Kidney (tissue), 14 donors: Measurements from ENCODE around the gene CHRM2. TPM values are rescaled to one million over a fixed set of nuclear protein-coding genes. Genes with fewer than 3 reads are reported as not detected.

Experiments used
- DNase-seq, 5 donors: peaks; one replicate each; pipeline ENCODE4 v3.0.0-alpha.2; 2013 to 2020
- FAIRE-seq: peaks from 2 replicates; lab custom pipeline; 2012; peaks lifted over from hg19 to GRCh38; lab: Jason Lieb, UNC
- H3K27ac ChIP-seq, 2 donors: one replicate each; pipeline ENCODE4 v1.7.0; 2013; ENCODE audit warnings: low read depth in 2 of 2, low read length in 2 of 2, inconsistent platforms in 1 of 2
- H3K27me3 ChIP-seq: one replicate; pipeline ENCODE4 v1.7.1; 2013; ENCODE audit warnings: low read length, inconsistent platforms; ENCODE audit not compliant: control insufficient read depth, insufficient read depth
- H3K36me3 ChIP-seq, 3 donors: one replicate each; pipeline versions ENCODE4 v1.7.0 to v1.7.1; 2013; ENCODE audit warnings: low read length in 3 of 3, control low read depth in 1 of 3, inconsistent platforms in 1 of 3; ENCODE audit not compliant: insufficient read depth in 3 of 3, control insufficient read depth in 2 of 3
- H3K4me1 ChIP-seq, 3 donors: one replicate each; pipeline versions ENCODE4 v1.7.0 to v1.7.1; 2013; ENCODE audit warnings: low read length in 3 of 3, inconsistent platforms in 1 of 3, low read depth in 1 of 3; ENCODE audit not compliant: control insufficient read depth in 2 of 3, insufficient read depth in 2 of 3
- H3K4me3 ChIP-seq, 3 donors: one replicate each; pipeline versions ENCODE4 v1.7.0 to v1.8.1; 2013; ENCODE audit warnings: low read length in 3 of 3, control low read depth in 1 of 3, inconsistent platforms in 1 of 3
- H3K9ac ChIP-seq, 3 donors: one replicate each; pipeline versions ENCODE4 v1.7.0 to v1.7.1; 2013; ENCODE audit warnings: low read length in 3 of 3, control low read depth in 1 of 3, inconsistent platforms in 1 of 3
- H3K9me3 ChIP-seq, 3 donors: one replicate each; pipeline versions ENCODE4 v1.7.0 to v1.7.1; 2013; ENCODE audit warnings: low read length in 3 of 3, control low read depth in 1 of 3, inconsistent platforms in 1 of 3; ENCODE audit not compliant: control insufficient read depth in 2 of 3, insufficient read depth in 1 of 3
- CTCF ChIP-seq: IDR thresholded peaks from 3 replicates; pipeline ENCODE4 v1.5.1; 2012; ENCODE audit warnings: mild to moderate bottlenecking, moderate library complexity, borderline replicate concordance; ENCODE audit not compliant: insufficient read depth; ENCODE audit errors: extremely low read depth
- intact Hi-C: fragments of 100-400 bp; cut with DNase I; formaldehyde crosslinking; loops from one replicate; pipeline ENCODE4 v1.11.1; 2022
- polyA plus RNA-seq: library from polyadenylated mRNA; stranded (reverse); fragments of 350-450 nt; fragmentation: Illumina TruSeq; extraction: RNeasy Lipid Tissue Mini Kit (QIAGEN cat#74804); gene quantifications from one replicate; pipeline ENCODE4 v1.2.3, GENCODE V29; 2014; ENCODE audit warnings: low read depth, low replicate concordance; ENCODE audit not compliant: insufficient read depth
- total RNA-seq: library from RNA; stranded (reverse); fragmentation: NEBNext Ultra II Directional; extraction: Animal tissue kit (Norgen Biotek cat#: 25700); gene quantifications from one replicate; pipeline ENCODE4 v1.2.1, GENCODE V29; 2021
- donor health status: control.
- donor health status: control.
- donor health status: control.
- donor health status: control.
- donor health status: control.
- donor health status: DM: yes; HTN: yes; CAD: no.
- donor health status: Normal renal cell carcinoma (clear cell type).

Gene CHRM2
- total and polyA plus RNA-seq, 2 donors from 2014 or later = not detected

GRCh38 chr7:137038706-137039105, 170.3 kb downstream of the CHRM2 start:
- no peaks in the 10 kb centered on the region for H3K36me3 ChIP-seq
- intact Hi-C loops = no loop called here
- H3K4me3 ChIP-seq = no peak overlapping the region
- H3K27me3 ChIP-seq = no peaks in the 10 kb centered on the region
- FAIRE-seq = no peak
- no peak for TF ChIP-seq CTCF
- no peaks in the 10 kb centered on the region for H3K4me1 ChIP-seq
- DNase-seq = no peak
- H3K9ac ChIP-seq = no peak overlapping the region
- H3K9me3 ChIP-seq = no peaks in the 10 kb centered on the region
- no peak overlapping the region for H3K27ac ChIP-seq

- DNase-seq (no peak), FAIRE-seq (no peak)
- H3K9me3 ChIP-seq = no peaks in the 10 kb centered on the region
- no peak overlapping the region for H3K27ac ChIP-seq
- TF ChIP-seq CTCF = no peak
- H3K4me3 ChIP-seq = no peak overlapping the region
- intact Hi-C loops = no loop called here
- no peaks in the 10 kb centered on the region for H3K36me3 ChIP-seq
- no peak overlapping the region for H3K9ac ChIP-seq
- H3K4me1 ChIP-seq = no peaks in the 10 kb centered on the region
- H3K27me3 ChIP-seq = no peaks in the 10 kb centered on the region
Observed at GRCh38 chr7:137040745-137041144, 172.3 kb downstream of the CHRM2 start.

- intact Hi-C loops = no loop called here
- Histone ChIP-seq H3K4me3 (no peak overlapping the region), H3K36me3 (no peaks in the 10 kb centered on the region), H3K9me3 (no peaks in the 10 kb centered on the region), H3K4me1 (no peaks in the 10 kb centered on the region), H3K27ac (no peak overlapping the region), H3K9ac (no peak overlapping the region), H3K27me3 (no peaks in the 10 kb centered on the region)
- FAIRE-seq (no peak), DNase-seq (no peak)
- no peak for TF ChIP-seq CTCF
Observed at GRCh38 chr7:137045573-137045972, 177.1 kb downstream of the CHRM2 start.

GRCh38 chr7:137069249-137069963, 201.0 kb downstream of the CHRM2 start:
- Histone ChIP-seq H3K4me3 (no peak overlapping the region), H3K9me3 (no peaks in the 10 kb centered on the region), H3K27me3 (no peaks in the 10 kb centered on the region), H3K9ac (no peak overlapping the region), H3K27ac (no peak overlapping the region), H3K36me3 (no peaks in the 10 kb centered on the region), H3K4me1 (no peaks in the 10 kb centered on the region)
- intact Hi-C loops = no loop called here
- DNase-seq (no peak), FAIRE-seq (no peak)
- TF ChIP-seq CTCF = no peak
